ENCODE data around the gene LRRC4. TPM values are rescaled to one million over a fixed set of nuclear protein-coding genes. Genes with fewer than 3 reads are reported as not detected.

The LRRC4 gene
- total and polyA plus RNA-seq, 5 donors from 2014 or later = 0.06 TPM; not detected in 4

DNA sequence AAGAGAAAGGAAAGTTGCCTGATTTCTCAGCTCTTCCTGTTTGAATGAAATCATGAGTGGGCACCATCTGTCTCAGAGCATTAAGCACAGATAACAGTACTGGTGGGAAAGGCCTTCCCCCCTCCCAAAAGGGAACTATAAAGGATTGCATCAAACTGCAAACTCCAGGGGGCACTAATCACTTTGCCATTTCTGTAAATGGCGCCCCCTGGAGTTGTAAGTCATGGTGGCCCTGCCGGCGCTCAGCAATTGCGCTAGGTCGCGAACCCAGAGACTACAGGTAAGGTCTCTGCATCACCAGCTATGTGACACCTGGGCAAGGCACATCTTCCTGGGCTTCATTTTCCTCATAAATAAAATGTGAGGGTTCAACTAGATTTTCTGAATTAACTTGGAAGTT is 11.1 kb downstream of the LRRC4 start:
- no peaks in the 10 kb centered on the region for H3K9me3 Mint-ChIP-seq
- no peak overlapping the region for H3K27ac ChIP-seq (ENCODE audit: insufficient read depth, low read length, poor library complexity, severe bottlenecking)
- ATAC-seq (ENCODE audit: low read depth in 2 of 2) (no peak), DNase-seq (peak in 1 of 3 donors; percentile 37)
- H3K4me1 ChIP-seq (ENCODE audit: control insufficient read depth, insufficient read depth, low read length, poor library complexity, severe bottlenecking) = no peaks in the 10 kb centered on the region
- H3K4me3 ChIP-seq (ENCODE audit: low read depth, low read length) = no peak overlapping the region
- no peaks in the 10 kb centered on the region for H3K27me3 Mint-ChIP-seq
- peaks cover 0 to 5% (median 1%) of the 10 kb centered on the region in 4 donors for H3K4me1 Mint-ChIP-seq
- H3K9me3 ChIP-seq (ENCODE audit: control insufficient read depth in 2 of 2, low read length in 2 of 2) = no peaks in the 10 kb centered on the region
- no peak overlapping the region for H3K4me3 Mint-ChIP-seq
- H3K27ac Mint-ChIP-seq = no peak overlapping the region
- H3K36me3 ChIP-seq (ENCODE audit: control insufficient read depth, insufficient read depth, low read length) = peaks cover 14% of the 10 kb centered on the region
- no peaks in the 10 kb centered on the region for H3K27me3 ChIP-seq (ENCODE audit: control insufficient read depth, insufficient read depth, low read length)
- peaks cover 38% of the 10 kb centered on the region for H3K36me3 Mint-ChIP-seq

DNA sequence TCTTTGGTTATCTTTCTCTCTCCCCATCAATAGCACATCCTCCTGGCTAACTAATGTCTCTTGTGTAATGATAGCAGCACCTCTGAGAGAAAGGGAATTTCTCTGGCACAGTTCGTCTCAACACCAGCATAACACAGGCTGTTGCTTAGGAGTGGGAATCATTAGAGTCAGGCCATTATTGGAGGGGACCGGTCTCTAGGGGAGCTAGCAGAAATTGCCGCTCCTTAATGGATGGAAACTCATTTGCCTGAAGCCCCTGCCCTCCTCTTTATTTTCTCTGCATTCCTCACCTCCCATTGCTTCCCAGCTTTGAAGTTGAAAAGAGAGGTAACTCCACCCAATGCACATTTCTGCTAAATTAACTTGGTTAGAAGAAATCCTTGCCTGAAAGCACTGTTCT is 11.9 kb downstream of the LRRC4 start:
- Histone ChIP-seq H3K36me3 (ENCODE audit: control insufficient read depth, insufficient read depth, low read length) (peaks cover 12% of the 10 kb centered on the region), H3K9me3 (ENCODE audit: control insufficient read depth in 2 of 2, low read length in 2 of 2) (no peaks in the 10 kb centered on the region), H3K4me1 (ENCODE audit: control insufficient read depth, insufficient read depth, low read length, poor library complexity, severe bottlenecking) (no peaks in the 10 kb centered on the region), H3K27ac (ENCODE audit: insufficient read depth, low read length, poor library complexity, severe bottlenecking) (no peak overlapping the region), H3K4me3 (ENCODE audit: low read depth, low read length) (no peak overlapping the region), H3K27me3 (ENCODE audit: control insufficient read depth, insufficient read depth, low read length) (no peaks in the 10 kb centered on the region)
- Mint-ChIP-seq H3K36me3 (peaks cover 36% of the 10 kb centered on the region), H3K27ac (no peak overlapping the region), H3K27me3 (no peaks in the 10 kb centered on the region), H3K4me1 (peaks cover 0 to 5% (median 1%) of the 10 kb centered on the region in 4 donors), H3K9me3 (no peaks in the 10 kb centered on the region), H3K4me3 (no peak overlapping the region)
- no peak for ATAC-seq (ENCODE audit: low read depth in 2 of 2)
- no peak for DNase-seq

DNA sequence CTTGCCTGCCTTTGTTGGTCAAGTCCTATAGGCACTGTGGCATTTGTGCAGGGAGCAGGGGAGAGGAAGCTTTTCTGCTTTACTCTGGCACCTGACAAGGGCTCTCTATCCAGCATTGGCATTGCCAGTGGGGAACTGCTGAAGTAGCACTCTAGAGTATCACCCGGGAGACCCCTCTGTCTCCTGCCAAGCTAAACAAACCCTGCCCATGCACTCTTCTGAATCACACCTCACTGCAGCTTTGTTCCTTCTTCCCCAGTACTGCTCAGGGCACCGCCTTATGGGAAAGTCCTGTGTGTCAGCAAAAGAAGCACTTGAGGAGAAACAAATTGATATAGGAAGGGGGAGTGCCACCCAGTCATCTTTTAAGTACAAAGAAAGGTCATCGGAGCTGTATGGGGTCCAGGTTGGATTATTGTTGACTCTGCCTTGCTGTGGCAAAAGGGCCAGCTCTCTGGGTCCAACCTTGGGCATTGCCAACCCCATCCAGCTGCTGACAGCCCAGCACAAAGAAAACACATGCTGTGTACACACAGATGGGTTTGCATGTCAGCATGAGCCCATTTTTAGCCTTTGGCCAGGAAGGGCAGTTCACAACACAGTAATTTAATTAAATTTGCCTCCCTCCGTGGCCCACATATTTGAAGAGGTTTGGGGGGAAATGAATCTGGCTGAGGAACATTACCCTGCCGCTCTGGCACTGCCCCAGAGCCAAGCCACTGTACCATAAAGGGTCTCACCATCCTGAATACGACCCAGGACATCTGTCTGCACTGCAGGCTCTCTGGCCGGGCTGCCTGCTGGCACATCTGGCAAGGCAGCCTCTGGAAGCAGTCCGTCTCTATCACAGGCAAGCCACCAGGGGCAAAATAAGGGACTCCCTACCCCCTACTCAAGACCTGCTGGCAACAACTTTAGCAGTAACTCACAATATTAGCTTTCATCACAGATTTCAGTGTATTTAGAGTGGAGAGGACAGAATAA is 13.1 kb downstream of the LRRC4 start:
- Histone ChIP-seq H3K36me3 (ENCODE audit: control insufficient read depth, insufficient read depth, low read length) (peaks cover 16% of the 10 kb centered on the region), H3K27me3 (ENCODE audit: control insufficient read depth, insufficient read depth, low read length) (no peaks in the 10 kb centered on the region), H3K27ac (ENCODE audit: insufficient read depth, low read length, poor library complexity, severe bottlenecking) (no peak overlapping the region), H3K4me1 (ENCODE audit: control insufficient read depth, insufficient read depth, low read length, poor library complexity, severe bottlenecking) (no peaks in the 10 kb centered on the region), H3K9me3 (ENCODE audit: control insufficient read depth in 2 of 2, low read length in 2 of 2) (no peaks in the 10 kb centered on the region), H3K4me3 (ENCODE audit: low read depth, low read length) (no peak overlapping the region)
- Mint-ChIP-seq H3K4me1 (peaks cover 0 to 5% (median 1%) of the 10 kb centered on the region in 4 donors), H3K36me3 (peaks cover 41% of the 10 kb centered on the region), H3K27me3 (no peaks in the 10 kb centered on the region), H3K27ac (no peak overlapping the region), H3K9me3 (no peaks in the 10 kb centered on the region), H3K4me3 (no peak overlapping the region)
- no peak for DNase-seq
- ATAC-seq (ENCODE audit: low read depth in 2 of 2) = no peak

DNA sequence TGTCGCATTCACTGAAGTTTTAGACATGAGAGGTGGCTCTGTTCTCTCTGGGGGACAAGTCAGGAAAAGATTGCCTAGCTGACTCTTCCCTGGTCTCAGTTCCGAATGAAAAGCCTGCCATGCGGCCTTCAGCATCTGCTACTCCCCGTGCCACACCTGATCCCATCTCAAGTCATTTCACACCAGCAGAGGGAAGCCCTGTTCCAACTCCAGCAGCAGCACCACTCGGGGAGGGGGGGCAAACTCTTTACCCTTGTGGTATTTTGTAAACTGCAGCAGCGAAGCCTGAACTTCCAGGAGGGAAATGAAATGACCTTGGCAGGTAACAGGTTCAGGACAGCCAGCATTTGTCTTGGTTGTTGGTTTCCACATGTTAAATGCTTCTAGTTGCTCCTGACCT is 13.8 kb downstream of the LRRC4 start:
- DNase-seq (no peak), ATAC-seq (ENCODE audit: low read depth in 2 of 2) (no peak)
- H3K27ac Mint-ChIP-seq = no peak overlapping the region
- H3K27me3 Mint-ChIP-seq = no peaks in the 10 kb centered on the region
- peaks cover 36% of the 10 kb centered on the region for H3K36me3 Mint-ChIP-seq
- Histone ChIP-seq H3K4me3 (ENCODE audit: low read depth, low read length) (no peak overlapping the region), H3K27me3 (ENCODE audit: control insufficient read depth, insufficient read depth, low read length) (no peaks in the 10 kb centered on the region), H3K9me3 (ENCODE audit: control insufficient read depth in 2 of 2, low read length in 2 of 2) (no peaks in the 10 kb centered on the region), H3K36me3 (ENCODE audit: control insufficient read depth, insufficient read depth, low read length) (peaks cover 16% of the 10 kb centered on the region), H3K27ac (ENCODE audit: insufficient read depth, low read length, poor library complexity, severe bottlenecking) (no peak overlapping the region), H3K4me1 (ENCODE audit: control insufficient read depth, insufficient read depth, low read length, poor library complexity, severe bottlenecking) (no peaks in the 10 kb centered on the region)
- no peaks in the 10 kb centered on the region for H3K9me3 Mint-ChIP-seq
- no peak overlapping the region for H3K4me3 Mint-ChIP-seq
- peaks cover 0 to 5% (median 1%) of the 10 kb centered on the region in 4 donors for H3K4me1 Mint-ChIP-seq

DNA sequence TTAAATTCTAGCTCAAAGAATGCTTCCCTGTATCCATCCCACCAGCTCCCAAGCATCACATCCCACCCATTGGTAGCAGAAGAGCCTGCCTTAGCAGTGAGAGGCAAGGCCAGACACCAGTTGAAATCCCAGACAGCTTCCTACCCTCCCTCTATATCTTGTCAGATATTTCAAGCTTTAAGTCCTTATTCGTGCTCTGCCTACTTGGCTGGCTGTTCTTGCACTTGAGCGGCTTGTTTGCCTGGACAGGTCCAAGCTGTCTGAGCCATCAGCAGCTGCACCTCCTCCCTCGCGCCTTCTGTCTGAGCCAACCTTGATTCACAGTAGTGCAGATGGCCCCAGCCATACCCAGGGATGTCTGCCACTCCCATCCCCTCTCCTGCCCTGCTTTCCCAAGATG is 16.4 kb downstream of the LRRC4 start:
- H3K27ac ChIP-seq (ENCODE audit: insufficient read depth, low read length, poor library complexity, severe bottlenecking) = no peak overlapping the region
- ATAC-seq (ENCODE audit: low read depth in 2 of 2) = no peak
- Mint-ChIP-seq H3K36me3 (peaks cover 35% of the 10 kb centered on the region), H3K27me3 (no peaks in the 10 kb centered on the region), H3K9me3 (no peaks in the 10 kb centered on the region), H3K27ac (no peak overlapping the region), H3K4me3 (peak overlapping the region in 1 of 4 donors; percentile 11), H3K4me1 (peaks cover 0 to 5% (median 2%) of the 10 kb centered on the region in 4 donors)
- no peaks in the 10 kb centered on the region for H3K27me3 ChIP-seq (ENCODE audit: control insufficient read depth, insufficient read depth, low read length)
- no peaks in the 10 kb centered on the region for H3K4me1 ChIP-seq (ENCODE audit: control insufficient read depth, insufficient read depth, low read length, poor library complexity, severe bottlenecking)
- peaks cover 15% of the 10 kb centered on the region for H3K36me3 ChIP-seq (ENCODE audit: control insufficient read depth, insufficient read depth, low read length)
- no peak for DNase-seq
- no peaks in the 10 kb centered on the region for H3K9me3 ChIP-seq (ENCODE audit: control insufficient read depth in 2 of 2, low read length in 2 of 2)
- no peak overlapping the region for H3K4me3 ChIP-seq (ENCODE audit: low read depth, low read length)

DNA sequence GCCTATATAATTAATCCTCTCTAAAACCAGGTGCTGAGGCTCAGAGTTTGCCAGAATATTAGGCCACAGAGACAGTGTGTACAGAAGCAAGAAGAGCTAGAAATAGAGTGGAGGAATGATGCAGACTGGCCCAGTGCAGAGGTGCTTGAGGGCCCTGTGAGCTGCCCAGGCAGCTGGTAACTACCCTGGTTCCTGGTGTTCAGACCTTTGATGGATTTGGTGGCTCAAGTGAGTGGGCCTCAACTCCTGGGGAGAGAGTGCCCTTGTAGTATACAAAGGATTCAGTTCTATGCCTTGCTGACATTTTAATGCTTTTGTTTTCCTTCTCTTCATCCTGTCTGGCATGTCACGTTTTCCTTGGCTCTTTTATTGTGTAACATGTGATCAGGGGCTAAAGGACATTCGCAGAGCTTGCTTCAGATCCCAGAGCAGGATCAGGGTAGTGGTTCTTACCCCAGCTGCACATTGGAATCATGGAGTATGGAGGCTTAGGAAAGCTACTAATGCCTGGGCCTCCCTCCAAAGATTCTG is 20.0 kb downstream of the LRRC4 start:
- H3K27ac Mint-ChIP-seq = peak overlapping the region in 1 of 3 donors; percentile 63
- DNase-seq (no peak), ATAC-seq (ENCODE audit: low read depth in 2 of 2) (no peak)
- H3K4me3 Mint-ChIP-seq = no peak overlapping the region
- Histone ChIP-seq H3K4me1 (ENCODE audit: control insufficient read depth, insufficient read depth, low read length, poor library complexity, severe bottlenecking) (no peaks in the 10 kb centered on the region), H3K36me3 (ENCODE audit: control insufficient read depth, insufficient read depth, low read length) (peaks cover 13% of the 10 kb centered on the region), H3K27me3 (ENCODE audit: control insufficient read depth, insufficient read depth, low read length) (no peaks in the 10 kb centered on the region), H3K9me3 (ENCODE audit: control insufficient read depth in 2 of 2, low read length in 2 of 2) (no peaks in the 10 kb centered on the region), H3K4me3 (ENCODE audit: low read depth, low read length) (no peak overlapping the region), H3K27ac (ENCODE audit: insufficient read depth, low read length, poor library complexity, severe bottlenecking) (no peak overlapping the region)
- H3K9me3 Mint-ChIP-seq = no peaks in the 10 kb centered on the region
- no peaks in the 10 kb centered on the region for H3K27me3 Mint-ChIP-seq
- H3K4me1 Mint-ChIP-seq = peaks cover 0 to 2% (median 0%) of the 10 kb centered on the region in 4 donors
- peaks cover 36% of the 10 kb centered on the region for H3K36me3 Mint-ChIP-seq

DNA sequence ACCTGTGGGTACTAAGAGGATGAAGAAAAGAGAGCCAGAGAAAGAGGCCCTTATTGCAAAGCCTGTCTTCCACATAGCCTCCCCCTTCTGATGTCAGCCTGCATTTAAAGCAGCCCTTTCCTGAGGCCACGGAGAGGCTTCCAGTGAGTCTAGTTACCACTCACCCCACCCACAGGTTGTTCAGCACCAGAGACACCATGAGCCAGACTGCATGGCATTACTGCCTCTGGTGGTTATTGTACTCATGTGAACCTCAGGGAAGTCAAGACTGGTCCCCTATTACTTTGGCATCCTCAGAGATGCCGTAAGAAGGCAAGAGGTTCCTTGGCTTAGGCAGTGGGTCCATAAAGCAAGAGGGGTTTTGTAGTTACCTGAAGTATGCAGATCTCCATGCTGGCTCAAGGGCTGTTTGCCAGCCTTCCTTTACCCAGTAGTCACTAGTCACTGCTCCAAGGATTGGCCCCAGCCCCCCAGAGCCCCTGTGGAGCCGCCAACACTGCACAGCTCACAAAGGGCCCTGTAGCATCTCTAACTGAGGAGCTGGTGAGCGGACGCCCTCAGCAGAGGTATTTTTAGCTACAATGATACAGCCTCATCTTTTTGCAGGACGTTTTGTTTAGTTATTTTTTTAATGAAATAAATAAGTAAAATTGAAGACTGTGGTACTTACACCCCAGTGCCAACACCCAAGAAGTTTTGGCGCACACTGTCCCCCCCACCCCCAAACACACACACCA is 20.7 kb downstream of the LRRC4 start:
- no peak overlapping the region for H3K27ac ChIP-seq (ENCODE audit: insufficient read depth, low read length, poor library complexity, severe bottlenecking)
- no peak overlapping the region for H3K4me3 ChIP-seq (ENCODE audit: low read depth, low read length)
- DNase-seq = no peak
- Mint-ChIP-seq H3K4me1 (peaks cover 0 to 2% (median 0%) of the 10 kb centered on the region in 4 donors), H3K4me3 (no peak overlapping the region), H3K27ac (peak overlapping the region in 1 of 3 donors; percentile 60), H3K36me3 (peaks cover 36% of the 10 kb centered on the region), H3K27me3 (no peaks in the 10 kb centered on the region), H3K9me3 (no peaks in the 10 kb centered on the region)
- H3K9me3 ChIP-seq (ENCODE audit: control insufficient read depth in 2 of 2, low read length in 2 of 2) = no peaks in the 10 kb centered on the region
- H3K27me3 ChIP-seq (ENCODE audit: control insufficient read depth, insufficient read depth, low read length) = no peaks in the 10 kb centered on the region
- H3K36me3 ChIP-seq (ENCODE audit: control insufficient read depth, insufficient read depth, low read length) = peaks cover 13% of the 10 kb centered on the region
- no peaks in the 10 kb centered on the region for H3K4me1 ChIP-seq (ENCODE audit: control insufficient read depth, insufficient read depth, low read length, poor library complexity, severe bottlenecking)
- no peak for ATAC-seq (ENCODE audit: low read depth in 2 of 2)
